Measurements from ENCODE around the gene RAB22A.

GRCh38 chr20:58267389-58268215 is 41.9 kb upstream of the RAB22A start:
- TF ChIP-seq EP300 (IDR thresholded peaks at IDR 0.05) (no peak), TP53 (CRISPR knock-in tag; IDR thresholded peaks at IDR 0.05) (no peak), PBX3 (IDR thresholded peaks at IDR 0.05) (no peak), HOXA7 (CRISPR knock-in tag; IDR thresholded peaks at IDR 0.05) (no peak), POLR2A (IDR thresholded peaks at IDR 0.05; ENCODE audit: low read length) (no peak), CTCF (IDR thresholded peaks at IDR 0.05) (no peak), ESRRA (IDR thresholded peaks at IDR 0.05; ENCODE audit: borderline replicate concordance, low read length) (no peak)
- TF ChIP-seq, protein P1, sequence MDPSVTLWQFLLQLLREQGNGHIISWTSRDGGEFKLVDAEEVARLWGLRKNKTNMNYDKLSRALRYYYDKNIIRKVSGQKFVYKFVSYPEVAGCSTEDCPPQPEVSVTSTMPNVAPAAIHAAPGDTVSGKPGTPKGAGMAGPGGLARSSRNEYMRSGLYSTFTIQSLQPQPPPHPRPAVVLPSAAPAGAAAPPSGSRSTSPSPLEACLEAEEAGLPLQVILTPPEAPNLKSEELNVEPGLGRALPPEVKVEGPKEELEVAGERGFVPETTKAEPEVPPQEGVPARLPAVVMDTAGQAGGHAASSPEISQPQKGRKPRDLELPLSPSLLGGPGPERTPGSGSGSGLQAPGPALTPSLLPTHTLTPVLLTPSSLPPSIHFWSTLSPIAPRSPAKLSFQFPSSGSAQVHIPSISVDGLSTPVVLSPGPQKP (IDR thresholded peaks at IDR 0.05; ENCODE audit: low read depth, low read length), result no peak
